CD4-positive, alpha-beta memory T cell (primary cell): ENCODE measurements around the gene NDRG4. TPM values are rescaled to one million over a fixed set of nuclear protein-coding genes. Genes with fewer than 3 reads are reported as not detected.
A peak's percentile ranks its signal among the peaks of the same experiment; 100 is the strongest.

ENCODE experiments used
- CTCF ChIA-PET: fragments of 350-600 bp; sonication (Branson Sonifier 250); formaldehyde crosslinking; loops from one replicate; lab custom pipeline; 2021; ENCODE audit warnings: inconsistent platforms; ENCODE audit not compliant: partially characterized antibody; lab: Charles Lee
- POLR2A ChIA-PET: fragments of 350-600 bp; sonication (Branson Sonifier 250); formaldehyde crosslinking; loops from one replicate; lab custom pipeline; 2021; ENCODE audit not compliant: partially characterized antibody; lab: Charles Lee
- DNase-seq, 5 donors: peaks; one replicate each; pipeline versions ENCODE4 v3.0.0 to v3.0.0-alpha.2; 2020 to 2022; ENCODE audit warnings: mixed read lengths in 1 of 5
- H3K27ac ChIP-seq: one replicate; pipeline ENCODE4 v1.7.0; 2013; ENCODE audit warnings: low read depth, low read length
- H3K27me3 ChIP-seq: 2 replicates; pipeline ENCODE4 v1.7.0; 2013; ENCODE audit warnings: mild to moderate bottlenecking, low read length, moderate library complexity; ENCODE audit not compliant: insufficient read depth
- H3K36me3 ChIP-seq: 2 replicates; pipeline ENCODE4 v1.7.0; 2013; ENCODE audit warnings: mild to moderate bottlenecking, low read length, moderate library complexity; ENCODE audit not compliant: insufficient read depth
- H3K4me1 ChIP-seq: 2 replicates; pipeline ENCODE4 v1.7.0; 2013; ENCODE audit warnings: mild to moderate bottlenecking, low read length, moderate library complexity; ENCODE audit not compliant: insufficient read depth
- H3K4me3 ChIP-seq, 2 donors: one replicate each; pipeline ENCODE4 v1.7.0; 2013; ENCODE audit warnings: low read length in 2 of 2, mild to moderate bottlenecking in 1 of 2
- H3K9me3 ChIP-seq, 2 donors: one replicate each; pipeline ENCODE4 v1.7.0; 2013; ENCODE audit warnings: low read length in 2 of 2, control low read depth in 1 of 2; ENCODE audit not compliant: control insufficient read depth in 1 of 2
- H3K27ac Mint-ChIP-seq, 7 donors: one replicate each; pipeline ENCODE4 v1.8.0; 2020 to 2021; ENCODE audit warnings: mixed read lengths in 7 of 7, mild to moderate bottlenecking in 6 of 7, inconsistent platforms in 3 of 7, moderate library complexity in 3 of 7
- H3K27me3 Mint-ChIP-seq, 2 donors: one replicate each; pipeline ENCODE4 v1.8.0; 2020 to 2021; ENCODE audit warnings: mixed read lengths in 2 of 2
- H3K36me3 Mint-ChIP-seq, 2 donors: one replicate each; pipeline ENCODE4 v1.8.0; 2020 to 2021; ENCODE audit warnings: mixed read lengths in 2 of 2, inconsistent platforms in 1 of 2, mild to moderate bottlenecking in 1 of 2
- H3K4me1 Mint-ChIP-seq, 4 donors: one replicate each; pipeline ENCODE4 v1.8.0; 2020 to 2021; ENCODE audit warnings: mixed read lengths in 4 of 4, mild to moderate bottlenecking in 1 of 4
- H3K4me3 Mint-ChIP-seq, 8 donors: one replicate each; pipeline ENCODE4 v1.8.0; 2020 to 2021; ENCODE audit warnings: mixed read lengths in 8 of 8, mild to moderate bottlenecking in 7 of 8, moderate library complexity in 6 of 8, inconsistent platforms in 3 of 8
- H3K9me3 Mint-ChIP-seq, 8 donors: one replicate each; pipeline ENCODE4 v1.8.0; 2020 to 2021; ENCODE audit warnings: mixed read lengths in 8 of 8, mild to moderate bottlenecking in 5 of 8, inconsistent platforms in 3 of 8, moderate library complexity in 1 of 8
- intact Hi-C: fragments of 100-400 bp; cut with micrococcal nuclease; formaldehyde crosslinking; loops from one replicate; pipeline ENCODE4 v1.15.1; 2023
- polyA plus RNA-seq, 2 donors: library from polyadenylated mRNA; unstranded; fragments of 300-500 nt; fragmentation: Illumina TruSeq; gene quantifications; one replicate each; pipeline ENCODE4 v1.2.3, GENCODE V29; 2021
- total RNA-seq, 2 experiments: library from RNA; stranded (reverse); gene quantifications; one replicate each; pipeline ENCODE4 v1.2.3, GENCODE V29; 2021

Gene NDRG4
- total and polyA plus RNA-seq, 4 experiments from 2014 or later, result 0.22 to 1.3 (median 1.3) TPM; not detected in 1

GRCh38 chr16:58507195-58507962 is 7.4 kb downstream of the NDRG4 start:
- no peak for DNase-seq
- intact Hi-C loops, result no loop called here
- Mint-ChIP-seq H3K4me3 (no peak overlapping the region), H3K4me1 (peaks cover 0 to 6% (median 3%) of the 10 kb centered on the region in 4 donors), H3K36me3 (no peaks in the 10 kb centered on the region), H3K27ac (no peak overlapping the region), H3K27me3 (peaks cover 0 to 2% of the 10 kb centered on the region in 2 donors), H3K9me3 (no peaks in the 10 kb centered on the region)
- H3K36me3 ChIP-seq, result no peaks in the 10 kb centered on the region
- ChIA-PET POLR2A (no interaction called here), CTCF (no interaction called here)
- no peak overlapping the region for H3K27ac ChIP-seq
- H3K9me3 ChIP-seq, result no peaks in the 10 kb centered on the region
- H3K4me1 ChIP-seq, result no peaks in the 10 kb centered on the region
- H3K27me3 ChIP-seq, result no peaks in the 10 kb centered on the region
- no peak overlapping the region for H3K4me3 ChIP-seq

DNA sequence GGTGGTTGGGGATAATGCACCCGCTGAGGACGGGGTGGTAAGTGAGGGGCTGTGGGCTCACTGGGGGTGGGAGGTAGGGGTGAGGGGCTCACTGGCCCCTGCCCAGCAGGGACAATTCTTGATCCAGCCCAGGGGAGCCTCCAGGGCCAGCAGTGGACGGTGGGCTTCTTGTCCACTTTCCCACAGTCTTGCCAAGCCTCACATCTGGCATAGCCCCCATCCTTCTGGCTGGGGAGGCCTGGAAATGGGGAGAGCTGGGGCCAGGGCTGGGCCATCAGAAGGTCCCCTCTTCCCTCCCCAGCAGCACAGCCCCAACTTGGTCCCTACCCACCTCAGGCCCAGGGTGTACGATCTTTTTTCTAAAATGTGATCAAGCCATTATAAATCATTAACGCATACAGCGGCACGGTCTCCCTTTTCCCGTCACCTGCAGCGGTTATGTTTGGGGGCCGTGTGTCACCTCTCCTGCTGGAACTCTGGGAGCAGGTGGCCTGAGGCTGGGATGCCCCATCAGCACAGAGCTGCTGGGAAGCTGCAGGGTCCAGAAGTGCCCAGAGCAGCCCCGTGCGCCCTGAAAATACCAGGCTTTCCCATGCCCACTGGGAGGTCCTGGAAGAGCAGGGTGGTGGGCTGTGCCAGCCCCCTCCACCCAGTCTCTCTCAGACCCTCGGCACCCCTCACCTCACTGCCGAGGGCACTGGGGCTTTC is 8.2 kb downstream of the NDRG4 start:
- intact Hi-C loops, result no loop called here
- DNase-seq, result peak in 1 of 5 donors; percentile 32
- ChIA-PET CTCF (interaction anchor here (0.6 to 8.2 kb wide), 3 partner anchors 11 to 247 kb away, joined by 3 to 120 read pairs (median 6); no protein-coding TSS in a partner anchor), POLR2A (no interaction called here)
- Mint-ChIP-seq H3K9me3 (no peaks in the 10 kb centered on the region), H3K27me3 (no peaks in the 10 kb centered on the region), H3K4me1 (peaks cover 0 to 6% (median 3%) of the 10 kb centered on the region in 4 donors), H3K4me3 (no peak overlapping the region), H3K36me3 (no peaks in the 10 kb centered on the region), H3K27ac (no peak overlapping the region)
- Histone ChIP-seq H3K36me3 (no peaks in the 10 kb centered on the region), H3K27ac (no peak overlapping the region), H3K4me1 (no peaks in the 10 kb centered on the region), H3K4me3 (no peak overlapping the region), H3K9me3 (no peaks in the 10 kb centered on the region), H3K27me3 (no peaks in the 10 kb centered on the region)

DNA sequence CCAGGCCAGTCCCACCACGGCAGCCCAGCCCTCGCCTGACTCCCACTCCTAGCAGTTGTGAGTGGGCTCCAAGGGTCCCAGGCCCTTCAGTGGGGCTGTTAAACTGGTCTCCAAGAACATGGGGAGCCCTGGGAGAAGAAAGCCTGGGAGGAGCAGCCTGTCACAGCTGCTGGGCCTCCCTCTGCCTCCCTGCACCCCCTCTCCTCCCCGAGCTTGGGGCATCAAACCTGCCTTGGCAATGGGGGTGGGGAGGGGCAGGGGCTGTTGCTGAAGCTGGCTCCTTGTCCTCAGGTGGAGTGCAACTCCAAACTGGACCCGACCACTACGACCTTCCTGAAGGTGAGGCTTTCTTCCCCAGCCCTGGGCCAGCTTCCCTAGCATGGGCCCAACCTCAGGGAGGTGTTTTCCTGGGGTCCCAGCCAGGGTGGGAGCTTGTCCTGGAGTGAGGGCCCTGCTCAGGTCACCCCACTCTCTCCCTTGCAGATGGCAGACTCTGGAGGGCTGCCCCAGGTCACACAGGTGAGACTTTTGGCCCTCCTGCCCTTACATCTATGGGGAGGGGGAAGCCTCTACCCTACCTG is 8.8 kb downstream of the NDRG4 start:
- ChIA-PET POLR2A (no interaction called here), CTCF (interaction anchor here (0.6 to 8.2 kb wide), 4 partner anchors 11 to 247 kb away, joined by 3 to 120 read pairs (median 6); no protein-coding TSS in a partner anchor)

DNA sequence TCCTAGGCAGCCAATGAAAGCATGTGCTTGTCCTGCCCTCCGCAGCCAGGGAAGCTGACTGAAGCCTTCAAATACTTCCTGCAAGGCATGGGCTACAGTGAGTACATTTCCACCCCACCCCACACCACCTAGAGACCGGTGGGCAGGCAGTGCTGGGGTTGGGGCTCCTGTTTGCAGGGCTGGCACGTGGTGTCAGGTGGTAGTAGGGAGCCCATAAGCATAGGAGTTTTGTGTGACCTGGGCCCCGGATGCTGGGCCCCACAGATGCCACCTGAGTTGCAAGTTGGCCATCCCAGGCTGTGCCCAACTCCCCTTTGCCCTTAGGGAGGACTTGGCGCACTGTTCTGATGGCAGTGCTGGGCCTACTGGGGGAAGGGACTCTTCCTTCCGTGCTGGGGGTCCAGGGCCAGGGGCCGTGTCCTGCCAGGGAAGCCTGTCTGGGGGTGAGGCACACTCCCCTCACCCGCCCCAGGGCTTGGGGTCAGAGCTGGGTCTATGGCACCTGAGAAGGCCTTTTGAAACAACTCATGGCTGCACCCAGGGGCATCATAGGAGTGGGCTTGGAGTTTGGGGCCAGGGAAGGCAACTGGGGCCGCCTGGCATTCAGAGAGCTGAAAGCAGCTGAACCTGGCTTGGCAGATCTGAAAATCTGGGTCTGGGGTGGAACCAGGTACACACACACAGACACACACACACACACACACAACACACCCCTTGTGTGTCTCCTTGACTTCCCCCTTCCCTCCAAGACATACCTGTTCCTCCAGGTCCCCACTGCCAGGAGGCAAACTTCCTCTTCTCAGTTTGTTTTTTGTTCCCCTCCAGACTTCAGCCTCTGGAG is 9.5 kb downstream of the NDRG4 start:
- Mint-ChIP-seq H3K4me1 (peaks cover 0 to 6% (median 3%) of the 10 kb centered on the region in 4 donors), H3K9me3 (no peaks in the 10 kb centered on the region), H3K27me3 (no peaks in the 10 kb centered on the region), H3K4me3 (no peak overlapping the region), H3K36me3 (no peaks in the 10 kb centered on the region), H3K27ac (no peak overlapping the region)
- ChIA-PET CTCF (interaction anchor here (0.9 to 8.2 kb wide), 6 partner anchors 10 to 246 kb away, joined by 3 to 120 read pairs (median 4); no protein-coding TSS in a partner anchor), POLR2A (no interaction called here)
- intact Hi-C loops, result no loop called here
- Histone ChIP-seq H3K9me3 (no peaks in the 10 kb centered on the region), H3K36me3 (no peaks in the 10 kb centered on the region), H3K27me3 (no peaks in the 10 kb centered on the region), H3K27ac (no peak overlapping the region), H3K4me3 (no peak overlapping the region), H3K4me1 (no peaks in the 10 kb centered on the region)
- DNase-seq, result peak in 1 of 5 donors; percentile 29

More for the DNA sequence above, 8.8 kb downstream of the NDRG4 start:
- DNase-seq, result peak in 1 of 5 donors; percentile 20
- no peaks in the 10 kb centered on the region for H3K27me3 Mint-ChIP-seq
- peaks cover 0 to 6% (median 3%) of the 10 kb centered on the region in 4 donors for H3K4me1 Mint-ChIP-seq
- H3K9me3 ChIP-seq, result no peaks in the 10 kb centered on the region
- no peak overlapping the region for H3K27ac ChIP-seq
- no peaks in the 10 kb centered on the region for H3K36me3 Mint-ChIP-seq
- H3K9me3 Mint-ChIP-seq, result no peaks in the 10 kb centered on the region
- no peaks in the 10 kb centered on the region for H3K36me3 ChIP-seq
- H3K4me3 Mint-ChIP-seq, result no peak overlapping the region
- no peak overlapping the region for H3K27ac Mint-ChIP-seq
- no peaks in the 10 kb centered on the region for H3K27me3 ChIP-seq
- intact Hi-C loops, result no loop called here
- no peaks in the 10 kb centered on the region for H3K4me1 ChIP-seq
- no peak overlapping the region for H3K4me3 ChIP-seq

DNA sequence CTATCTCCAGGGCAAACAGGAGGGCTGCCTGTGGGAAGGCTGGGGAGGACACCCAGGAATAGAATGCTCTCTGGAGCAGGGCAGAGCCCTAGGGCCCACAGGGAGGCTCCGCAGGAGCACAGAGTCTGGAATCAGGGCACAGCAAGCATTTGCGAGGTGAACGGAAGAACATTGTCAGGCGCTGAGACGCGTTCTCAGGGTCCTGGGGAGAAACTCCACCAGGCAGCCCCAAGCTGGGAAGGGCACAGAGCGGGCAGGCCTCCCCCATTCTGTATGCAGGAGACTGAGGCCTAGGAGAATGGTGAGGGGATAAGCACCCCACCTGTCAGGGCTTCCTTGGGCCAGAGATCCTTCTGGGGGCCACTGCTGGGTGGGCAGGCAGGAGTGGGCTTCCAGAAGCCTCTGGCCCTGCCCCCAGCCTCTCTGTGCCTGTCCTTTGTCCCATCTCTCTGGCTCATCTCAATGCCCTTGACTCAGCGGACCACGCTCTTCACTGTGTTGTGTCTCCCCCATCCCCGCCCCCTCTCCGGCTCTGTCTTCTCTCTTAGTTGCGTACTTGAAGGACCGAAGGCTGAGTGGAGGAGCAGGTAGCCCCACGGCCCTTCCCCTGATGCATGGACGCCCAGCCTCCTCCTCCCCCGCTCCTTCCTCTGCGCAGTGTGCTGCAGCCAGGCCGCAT is 10.3 kb downstream of the NDRG4 start:
- ChIA-PET POLR2A (no interaction called here), CTCF (interaction anchor here (1.0 to 8.2 kb wide), 5 partner anchors 12 to 282 kb away, joined by 3 to 120 read pairs (median 3); no protein-coding TSS in a partner anchor)
- Histone ChIP-seq H3K36me3 (no peaks in the 10 kb centered on the region), H3K9me3 (no peaks in the 10 kb centered on the region), H3K4me3 (no peak overlapping the region), H3K4me1 (no peaks in the 10 kb centered on the region), H3K27ac (no peak overlapping the region), H3K27me3 (no peaks in the 10 kb centered on the region)
- Mint-ChIP-seq H3K27me3 (no peaks in the 10 kb centered on the region), H3K4me1 (peaks cover 4 to 13% (median 9%) of the 10 kb centered on the region in 4 donors), H3K36me3 (peaks cover 0 to 3% of the 10 kb centered on the region in 2 donors), H3K27ac (peak overlapping the region in 1 of 7 donors; percentile 29), H3K4me3 (no peak overlapping the region), H3K9me3 (no peaks in the 10 kb centered on the region)
- intact Hi-C loops, result no loop called here
- DNase-seq, result peak in 1 of 5 donors; percentile 16

- DNase-seq, result peak in 1 of 5 donors; percentile 19
- H3K36me3 ChIP-seq, result no peaks in the 10 kb centered on the region
- H3K4me1 ChIP-seq, result no peaks in the 10 kb centered on the region
- ChIA-PET POLR2A (no interaction called here), CTCF (interaction anchor here (1.0 to 8.2 kb wide), 10 partner anchors 9 to 281 kb away, joined by 3 to 120 read pairs (median 4); no protein-coding TSS in a partner anchor)
- H3K27ac ChIP-seq, result no peak overlapping the region
- Mint-ChIP-seq H3K4me1 (peaks cover 4 to 16% (median 9%) of the 10 kb centered on the region in 4 donors), H3K27ac (peak overlapping the region in 1 of 7 donors; percentile 29), H3K27me3 (no peaks in the 10 kb centered on the region), H3K9me3 (no peaks in the 10 kb centered on the region), H3K4me3 (no peak overlapping the region), H3K36me3 (peaks cover 0 to 3% of the 10 kb centered on the region in 2 donors)
- no peaks in the 10 kb centered on the region for H3K9me3 ChIP-seq
- intact Hi-C loops, result no loop called here
- H3K27me3 ChIP-seq, result no peaks in the 10 kb centered on the region
- no peak overlapping the region for H3K4me3 ChIP-seq
Measured at GRCh38 chr16:58510776-58511628, 11.1 kb downstream of the NDRG4 start.
